A673 (cell line): ENCODE results near the gene ARL6IP1.

Experiments used
- CTCF ChIP-seq: fragments of 300-800, 200-600 bp; sonication (generic); conservative IDR thresholded peaks from 2 replicates; pipeline ENCODE4 v1.5.1; 2017; ENCODE audit warnings: low read depth, mild to moderate bottlenecking, antibody characterized with exemption, low read length, moderate library complexity, mixed read lengths
- EZH2 ChIP-seq: fragments of 200-600 bp; sonication (generic); IDR thresholded peaks from 2 replicates; pipeline ENCODE4 v1.6.1; 2017; ENCODE audit warnings: borderline replicate concordance, low read depth, mild to moderate bottlenecking, mixed read lengths, antibody characterized with exemption, low read length; ENCODE audit not compliant: poor library complexity, severe bottlenecking

GRCh38 chr16:18802767-18803343 lies 1.5 kb upstream of the ARL6IP1 start:
- TF ChIP-seq CTCF, result no peak
- no peak for TF ChIP-seq EZH2
